ENCODE measurements around the gene VPS39. TPM values are rescaled to one million over a fixed set of nuclear protein-coding genes. Genes with fewer than 3 reads are reported as not detected.

Gene VPS39
- total and polyA plus RNA-seq, 2 donors (not counting 3 experiments of a cell fraction or from before 2014, with no cell fraction given) = 56.5 to 56.7 TPM

DNA sequence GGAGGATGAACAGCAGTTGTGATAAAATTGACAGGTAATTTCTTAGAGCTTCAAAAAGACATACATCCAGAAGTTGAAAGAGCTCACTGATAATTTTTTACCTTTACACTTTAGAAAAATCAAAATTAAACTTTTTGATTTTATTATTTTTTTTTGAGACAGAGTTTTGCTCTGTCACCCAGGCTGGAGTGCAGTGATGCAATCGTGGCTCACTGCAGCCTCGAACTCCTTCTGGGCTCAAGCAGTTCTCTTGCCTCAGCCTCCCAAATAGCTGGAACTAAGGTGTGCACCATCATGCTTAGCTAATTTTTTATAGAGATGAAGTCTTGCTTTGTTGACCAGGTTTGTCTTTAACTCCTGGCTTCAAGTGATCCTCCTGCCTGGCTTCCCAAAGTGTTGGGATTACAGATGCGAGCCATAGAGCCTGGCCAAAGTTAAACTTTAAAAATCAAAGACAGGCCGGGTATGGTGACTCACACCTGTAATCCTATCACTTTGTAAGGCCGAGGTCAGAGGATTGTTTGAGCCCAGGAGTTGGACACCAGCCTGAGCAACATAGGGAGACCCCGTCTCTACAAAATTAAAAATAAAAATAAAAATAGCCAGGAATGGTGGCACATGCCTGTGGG lies 73.4 kb downstream of the VPS39 start:
- Histone ChIP-seq H3K27ac (ENCODE audit: insufficient read depth, low read depth, low read length) (no peak overlapping the region), H3K4me2 (ENCODE audit: insufficient read depth, low read length) (no peak overlapping the region), H3K4me1 (ENCODE audit: control insufficient read depth, extremely low read depth, insufficient read depth, low read length) (no peaks in the 10 kb centered on the region), H3K79me2 (ENCODE audit: control insufficient read depth, insufficient read depth, low read length) (no peaks in the 10 kb centered on the region), H2AFZ (ENCODE audit: low read depth, low read length) (no peak overlapping the region), H3K27me3 (ENCODE audit: control insufficient read depth in 2 of 2, insufficient read depth in 2 of 2, low read length in 2 of 2) (peaks cover 12 to 13% of the 10 kb centered on the region in 2 experiments), H3K9me3 (replicated peaks; ENCODE audit: control insufficient read depth, insufficient read depth, low read length) (no peaks in the 10 kb centered on the region), H3K9me1 (replicated peaks; ENCODE audit: control insufficient read depth, extremely low read depth, insufficient read depth, low read length) (no peaks in the 10 kb centered on the region), H3K36me3 (ENCODE audit: control insufficient read depth in 2 of 2, extremely low read depth in 1 of 2, insufficient read depth in 2 of 2, low read length in 2 of 2) (no peaks in the 10 kb centered on the region), H4K20me1 (replicated peaks; ENCODE audit: control insufficient read depth, extremely low read depth, insufficient read depth, low read length) (no peaks in the 10 kb centered on the region), H3K9ac (replicated peaks; ENCODE audit: extremely low read depth, insufficient read depth, low read length) (no peak overlapping the region), H3K4me3 (replicated peaks in 1 of 3; ENCODE audit: insufficient read depth in 1 of 3, low read depth in 1 of 3, low read length in 3 of 3) (no peak overlapping the region)
- dilution Hi-C loops (cut with MboI; ENCODE audit: extremely low pct_ligation_motif_present, low sequenced_read_pairs) = no loop called here
- FAIRE-seq (no peak), DNase-seq (ENCODE audit: low read depth, low spot score) (no peak)
- BruUV-seq (replicated peaks) = no TSS peak
- POLR2A ChIA-PET = no interaction called here
- intact Hi-C loops (cut with micrococcal nuclease) = loop anchor here (1.0 kb wide), 3 partner anchors 50 to 145 kb away; no protein-coding TSS in a partner anchor
- TF ChIP-seq EZH2 (IDR thresholded peaks at IDR 0.05; ENCODE audit: borderline replicate concordance, low read depth, low read length, severe bottlenecking) (no peak), POLR2A (IDR thresholded peaks at IDR 0.05; ENCODE audit: low read depth, low read length) (no peak), JUN (IDR thresholded peaks at IDR 0.05; ENCODE audit: borderline replicate concordance, insufficient read depth, insufficient read length, low read depth) (no peak), MYC (IDR thresholded peaks at IDR 0.05; ENCODE audit: low read depth, low read length) (no peak), FOS (IDR thresholded peaks at IDR 0.05; ENCODE audit: borderline replicate concordance, insufficient read depth, low read length) (no peak), GATA2 (IDR thresholded peaks at IDR 0.05; ENCODE audit: insufficient read depth, insufficient read length, low read depth, low read length) (no peak), POLR2AphosphoS5 (IDR thresholded peaks at IDR 0.05; ENCODE audit: insufficient read depth, low read depth, low read length) (no peak)
- TF ChIP-seq, protein P1, sequence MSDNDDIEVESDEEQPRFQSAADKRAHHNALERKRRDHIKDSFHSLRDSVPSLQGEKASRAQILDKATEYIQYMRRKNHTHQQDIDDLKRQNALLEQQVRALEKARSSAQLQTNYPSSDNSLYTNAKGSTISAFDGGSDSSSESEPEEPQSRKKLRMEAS (IDR thresholded peaks at IDR 0.05; ENCODE audit: insufficient read depth, insufficient read length) = no peak
- TF ChIP-seq, protein P2, sequence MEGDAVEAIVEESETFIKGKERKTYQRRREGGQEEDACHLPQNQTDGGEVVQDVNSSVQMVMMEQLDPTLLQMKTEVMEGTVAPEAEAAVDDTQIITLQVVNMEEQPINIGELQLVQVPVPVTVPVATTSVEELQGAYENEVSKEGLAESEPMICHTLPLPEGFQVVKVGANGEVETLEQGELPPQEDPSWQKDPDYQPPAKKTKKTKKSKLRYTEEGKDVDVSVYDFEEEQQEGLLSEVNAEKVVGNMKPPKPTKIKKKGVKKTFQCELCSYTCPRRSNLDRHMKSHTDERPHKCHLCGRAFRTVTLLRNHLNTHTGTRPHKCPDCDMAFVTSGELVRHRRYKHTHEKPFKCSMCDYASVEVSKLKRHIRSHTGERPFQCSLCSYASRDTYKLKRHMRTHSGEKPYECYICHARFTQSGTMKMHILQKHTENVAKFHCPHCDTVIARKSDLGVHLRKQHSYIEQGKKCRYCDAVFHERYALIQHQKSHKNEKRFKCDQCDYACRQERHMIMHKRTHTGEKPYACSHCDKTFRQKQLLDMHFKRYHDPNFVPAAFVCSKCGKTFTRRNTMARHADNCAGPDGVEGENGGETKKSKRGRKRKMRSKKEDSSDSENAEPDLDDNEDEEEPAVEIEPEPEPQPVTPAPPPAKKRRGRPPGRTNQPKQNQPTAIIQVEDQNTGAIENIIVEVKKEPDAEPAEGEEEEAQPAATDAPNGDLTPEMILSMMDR (IDR thresholded peaks at IDR 0.05; ENCODE audit: extremely low read depth in 1 of 2, insufficient read depth in 1 of 2, low read depth in 1 of 2, low read length in 2 of 2) = no peak
- CTCF ChIA-PET = interaction anchor here (0.7 to 5.6 kb wide), 16 partner anchors 10 to 144 kb away, joined by 3 to 96 read pairs (median 8); partner anchors contain the start of gene PLA2G4D
